HG03575 (cell line): ENCODE data around the gene MAGI3.
"Not testable (repeated sequence)": the region's sequence is repeated elsewhere in the genome, so short reads cannot be mapped to it uniquely, and the experiment has no call there.

Source experiments
- ATAC-seq: cut with Tn5 transposase; IDR thresholded peaks from one replicate; pipeline ENCODE4 v1.9.1; 2021; ENCODE audit not compliant: unreplicated experiment, insufficient number of reproducible peaks, low FRiP score; ENCODE audit errors: extremely low read depth

The MAGI3 gene

GRCh38 chr1:113714606-113715269, 324.4 kb downstream of the MAGI3 start:
- ATAC-seq, result no peak

- ATAC-seq, result not testable (repeated sequence)
Observed at GRCh38 chr1:113717506-113717905, 327.2 kb downstream of the MAGI3 start.

- ATAC-seq, result not testable (repeated sequence)
Observed at GRCh38 chr1:113718621-113719020, 328.3 kb downstream of the MAGI3 start.

GRCh38 chr1:113721010-113721409, 330.7 kb downstream of the MAGI3 start:
- no peak for ATAC-seq

GRCh38 chr1:113732802-113733201, 342.5 kb downstream of the MAGI3 start:
- ATAC-seq, result no peak

GRCh38 chr1:113734357-113735055, 344.2 kb downstream of the MAGI3 start:
- ATAC-seq, result no peak
